HEK293 (cell line): Measurements from ENCODE around the gene ADIPOR2.

Experiments
- CTCF ChIP-seq: fragments of 450-650 bp; formaldehyde crosslinking; IDR thresholded peaks from 2 replicates; pipeline ENCODE4 v1.5.1; 2016; ENCODE audit warnings: missing biosample characterization, missing genetic modification characterization
- KLF16 ChIP-seq: fragments of 450-650 bp; formaldehyde crosslinking; IDR thresholded peaks from 2 replicates; pipeline ENCODE4 v1.5.1; 2017; ENCODE audit warnings: missing biosample characterization, missing genetic modification characterization
- REPIN1 ChIP-seq: fragments of 450-650 bp; formaldehyde crosslinking; IDR thresholded peaks from 2 replicates; pipeline ENCODE4 v1.5.1; 2017; ENCODE audit warnings: missing biosample characterization, missing genetic modification characterization, low read depth
- REST ChIP-seq: fragments of 450-650 bp; formaldehyde crosslinking; IDR thresholded peaks from 2 replicates; pipeline ENCODE4 v1.5.1; 2016; ENCODE audit warnings: missing biosample characterization, missing genetic modification characterization
- ZNF175 ChIP-seq: fragments of 450-650 bp; formaldehyde crosslinking; IDR thresholded peaks from 2 replicates; pipeline ENCODE4 v1.5.1; 2016; ENCODE audit warnings: missing biosample characterization, missing genetic modification characterization
- ZNF184 ChIP-seq: fragments of 450-650 bp; IDR thresholded peaks from 2 replicates; pipeline ENCODE4 v1.5.1; 2018; ENCODE audit warnings: missing biosample characterization, mild to moderate bottlenecking, missing genetic modification characterization
- ZNF221 ChIP-seq: fragments of 450-650 bp; formaldehyde crosslinking; IDR thresholded peaks from 2 replicates; pipeline ENCODE4 v1.5.1; 2017; ENCODE audit warnings: missing biosample characterization, missing genetic modification characterization, borderline replicate concordance
- ZNF473 ChIP-seq: fragments of 450-650 bp; formaldehyde crosslinking; IDR thresholded peaks from 2 replicates; pipeline ENCODE4 v1.5.1; 2017; ENCODE audit warnings: missing biosample characterization, missing genetic modification characterization
- ZNF596 ChIP-seq: fragments of 450-650 bp; IDR thresholded peaks from 2 replicates; pipeline ENCODE4 v1.5.0; 2018; ENCODE audit warnings: missing biosample characterization, mild to moderate bottlenecking, missing genetic modification characterization, moderate library complexity
- ZNF639 ChIP-seq: fragments of 450-650 bp; formaldehyde crosslinking; IDR thresholded peaks from 2 replicates; pipeline ENCODE4 v1.5.1; 2016; ENCODE audit warnings: missing biosample characterization, missing genetic modification characterization
- ZNF76 ChIP-seq: fragments of 450-650 bp; formaldehyde crosslinking; IDR thresholded peaks from 2 replicates; pipeline ENCODE4; 2016; ENCODE audit warnings: low read depth, missing biosample characterization, missing genetic modification characterization, borderline replicate concordance
- TF ChIP-seq, protein P1 (sequence below): fragments of 450-650 bp; formaldehyde crosslinking; IDR thresholded peaks from 2 replicates; pipeline ENCODE4 v1.5.1; 2016; ENCODE audit warnings: missing biosample characterization, missing genetic modification characterization, low read depth

- TF ChIP-seq ZNF184 (tag by site-specific recombination) (no peak), ZNF639 (tag by site-specific recombination) (no peak), ZNF221 (tag by site-specific recombination) (no peak), CTCF (tag by site-specific recombination) (no peak), ZNF473 (tag by site-specific recombination) (no peak), KLF16 (no peak), REST (no peak), ZNF175 (tag by site-specific recombination) (no peak), ZNF76 (no peak), ZNF596 (no peak), REPIN1 (no peak)
- TF ChIP-seq, protein P1, sequence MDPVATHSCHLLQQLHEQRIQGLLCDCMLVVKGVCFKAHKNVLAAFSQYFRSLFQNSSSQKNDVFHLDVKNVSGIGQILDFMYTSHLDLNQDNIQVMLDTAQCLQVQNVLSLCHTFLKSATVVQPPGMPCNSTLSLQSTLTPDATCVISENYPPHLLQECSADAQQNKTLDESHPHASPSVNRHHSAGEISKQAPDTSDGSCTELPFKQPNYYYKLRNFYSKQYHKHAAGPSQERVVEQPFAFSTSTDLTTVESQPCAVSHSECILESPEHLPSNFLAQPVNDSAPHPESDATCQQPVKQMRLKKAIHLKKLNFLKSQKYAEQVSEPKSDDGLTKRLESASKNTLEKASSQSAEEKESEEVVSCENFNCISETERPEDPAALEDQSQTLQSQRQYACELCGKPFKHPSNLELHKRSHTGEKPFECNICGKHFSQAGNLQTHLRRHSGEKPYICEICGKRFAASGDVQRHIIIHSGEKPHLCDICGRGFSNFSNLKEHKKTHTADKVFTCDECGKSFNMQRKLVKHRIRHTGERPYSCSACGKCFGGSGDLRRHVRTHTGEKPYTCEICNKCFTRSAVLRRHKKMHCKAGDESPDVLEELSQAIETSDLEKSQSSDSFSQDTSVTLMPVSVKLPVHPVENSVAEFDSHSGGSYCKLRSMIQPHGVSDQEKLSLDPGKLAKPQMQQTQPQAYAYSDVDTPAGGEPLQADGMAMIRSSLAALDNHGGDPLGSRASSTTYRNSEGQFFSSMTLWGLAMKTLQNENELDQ = no peak
Measured at GRCh38 chr12:1795221-1795784, 104.4 kb downstream of the ADIPOR2 start.
